ENCODE measurements around the gene UBA6.

The UBA6 gene

DNA sequence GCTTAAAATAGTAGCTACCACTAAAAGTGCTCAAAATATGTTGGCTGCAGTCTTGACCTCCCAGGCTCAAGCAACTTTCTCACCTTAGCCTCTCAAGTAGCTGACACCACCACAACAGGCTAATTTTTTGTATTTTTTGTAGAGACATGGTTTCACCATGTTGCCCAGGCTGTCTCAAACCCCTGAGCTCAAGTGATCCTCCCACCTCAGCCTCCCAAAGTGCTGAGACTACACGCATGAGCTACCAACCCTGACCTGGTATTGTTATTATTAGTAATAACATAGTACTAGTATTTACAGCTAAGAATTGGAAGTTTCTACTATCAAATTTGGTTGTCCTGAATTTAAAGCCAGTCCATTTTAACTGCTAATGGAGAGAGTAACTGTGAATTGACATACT is 124.4 kb downstream of the UBA6 start:
- no peak for DNase-seq (ENCODE audit: low read depth in 2 of 2)

DNA sequence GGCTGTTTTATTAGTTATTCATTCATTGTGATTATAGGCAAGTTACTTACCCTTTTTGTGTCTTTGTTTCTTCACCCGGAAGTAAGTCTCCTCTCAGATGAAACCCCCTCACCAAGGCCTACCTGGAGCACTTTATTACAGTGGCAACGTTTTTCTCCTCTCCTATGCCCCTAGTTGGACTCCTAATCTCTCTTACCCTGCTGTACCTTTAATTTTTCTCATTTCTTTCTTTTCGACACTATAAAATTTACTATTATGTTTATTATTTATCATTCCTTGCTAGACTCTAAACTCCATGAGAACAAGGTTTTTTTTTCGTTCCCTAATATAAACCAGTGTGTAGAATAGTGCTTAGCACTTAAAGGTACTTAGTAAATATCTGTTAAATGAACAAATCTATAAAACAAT is 124.9 kb downstream of the UBA6 start:
- DNase-seq (ENCODE audit: low read depth in 2 of 2): no peak

DNA sequence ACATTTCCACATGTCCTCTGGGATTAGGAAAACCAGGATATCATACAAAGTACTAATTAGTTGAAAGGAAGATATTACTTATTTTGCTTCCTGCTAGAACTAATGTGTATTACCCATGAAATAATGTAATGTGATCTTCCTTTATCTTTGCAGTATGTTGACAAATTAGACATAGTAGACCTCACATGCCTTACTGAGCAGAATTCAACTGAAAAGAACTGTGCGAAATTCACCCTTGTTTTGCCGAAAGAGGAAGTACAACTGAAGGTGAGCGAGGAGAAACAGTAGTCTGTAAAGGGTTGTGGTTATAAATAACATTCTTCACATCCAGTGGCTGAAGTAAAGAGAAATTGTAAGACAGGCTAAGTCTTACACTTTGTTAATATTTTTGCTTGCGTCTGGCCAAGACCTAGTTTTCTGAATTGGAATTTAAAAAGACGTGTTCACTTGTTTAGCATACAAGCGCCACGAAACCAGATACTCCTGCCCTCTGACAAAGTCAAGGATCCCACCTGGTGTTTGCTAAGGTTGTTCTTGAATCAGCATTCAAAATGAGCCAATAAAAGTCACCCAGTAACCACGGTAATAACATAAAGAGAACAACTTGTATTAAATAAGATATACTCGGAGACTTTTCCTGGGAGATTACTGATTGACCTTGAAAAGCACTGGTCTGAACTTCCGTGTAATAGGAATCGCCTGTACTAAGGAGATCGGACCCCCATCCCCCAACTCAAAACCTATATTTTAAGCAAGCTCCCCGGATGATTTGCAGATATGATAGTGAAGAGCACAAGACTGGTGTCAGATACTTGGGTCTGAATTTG is 125.5 kb downstream of the UBA6 start:
- no peak for DNase-seq (ENCODE audit: low read depth in 2 of 2)

DNA sequence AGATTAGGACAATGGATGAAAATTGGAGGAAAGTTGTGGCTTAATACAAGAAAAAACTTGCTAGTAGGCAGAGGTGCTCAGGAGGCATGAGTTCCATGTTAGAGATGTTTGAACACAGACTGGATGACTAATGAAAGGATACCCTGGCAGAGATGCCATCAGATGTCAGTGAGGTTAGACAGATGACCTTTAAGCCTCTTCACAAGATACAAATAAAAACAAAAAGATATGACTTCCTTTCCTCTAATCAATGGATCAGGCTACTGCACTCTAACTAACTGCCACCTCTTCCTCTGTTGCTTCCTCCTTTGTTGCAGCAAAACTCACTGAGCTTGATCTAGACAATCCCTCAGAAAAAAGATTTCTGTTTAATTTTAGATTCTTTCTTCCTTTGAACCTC is 127.8 kb downstream of the UBA6 start:
- DNase-seq (ENCODE audit: low read depth in 2 of 2): no peak

DNA sequence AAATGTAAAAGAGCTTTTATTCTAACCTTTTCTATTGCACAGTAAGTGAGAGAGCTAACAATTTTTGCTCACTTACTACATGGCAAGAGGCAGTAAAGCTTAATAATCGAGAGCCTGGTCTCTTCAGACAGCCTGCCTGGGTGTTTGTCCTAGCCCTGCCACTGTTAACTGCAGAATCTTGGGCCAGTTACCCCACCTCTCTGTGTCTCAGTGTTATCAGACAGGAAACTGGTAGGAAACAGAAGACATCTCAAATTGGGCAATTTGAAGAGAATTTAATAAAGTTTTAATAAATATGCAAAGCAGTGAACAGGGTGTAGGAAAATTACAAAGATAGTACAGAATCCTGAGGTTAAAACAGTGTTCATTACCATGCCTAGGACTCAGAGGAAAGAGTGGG is 129.0 kb downstream of the UBA6 start:
- no peak for DNase-seq (ENCODE audit: low read depth in 2 of 2)

DNA sequence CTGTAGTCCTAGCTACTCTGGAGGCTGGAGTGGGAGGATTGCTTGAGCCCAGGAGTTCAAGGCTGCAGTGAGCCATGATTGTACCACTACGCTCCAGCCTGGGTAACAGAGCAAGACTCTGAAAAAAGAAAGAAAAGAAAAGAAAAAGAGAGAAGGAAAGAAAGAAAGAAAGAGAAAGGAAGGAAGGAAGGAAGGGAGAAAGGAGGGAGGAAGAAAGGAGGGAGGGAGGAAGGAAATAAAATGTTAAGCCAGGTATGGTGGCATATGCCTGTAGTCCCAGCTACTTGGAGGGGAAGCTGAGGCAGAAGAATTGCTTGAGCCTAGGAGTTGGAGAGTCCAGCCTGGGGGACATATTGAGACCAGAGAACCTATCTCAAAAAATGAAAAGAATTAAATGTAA is 130.4 kb downstream of the UBA6 start:
- no peak for DNase-seq (ENCODE audit: low read depth in 2 of 2)

DNA sequence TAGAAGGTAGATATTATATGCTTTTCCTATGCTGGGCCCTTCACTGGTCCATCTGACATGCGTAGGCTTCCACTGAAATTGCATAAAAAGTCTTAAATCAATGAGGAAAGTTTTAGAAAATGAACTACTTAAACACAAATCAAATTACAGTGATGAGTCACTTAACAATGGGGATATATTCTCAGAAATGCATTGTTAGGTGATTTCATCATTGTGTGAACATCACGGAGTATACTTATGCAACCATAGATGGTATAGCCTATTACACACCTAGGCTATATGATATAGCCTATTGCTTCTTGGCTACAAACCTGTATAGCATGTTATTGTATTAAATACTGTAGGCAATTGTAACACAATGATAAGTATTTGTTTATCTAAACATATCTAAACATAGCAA is 132.1 kb downstream of the UBA6 start:
- no peak for DNase-seq (ENCODE audit: low read depth in 2 of 2)

DNA sequence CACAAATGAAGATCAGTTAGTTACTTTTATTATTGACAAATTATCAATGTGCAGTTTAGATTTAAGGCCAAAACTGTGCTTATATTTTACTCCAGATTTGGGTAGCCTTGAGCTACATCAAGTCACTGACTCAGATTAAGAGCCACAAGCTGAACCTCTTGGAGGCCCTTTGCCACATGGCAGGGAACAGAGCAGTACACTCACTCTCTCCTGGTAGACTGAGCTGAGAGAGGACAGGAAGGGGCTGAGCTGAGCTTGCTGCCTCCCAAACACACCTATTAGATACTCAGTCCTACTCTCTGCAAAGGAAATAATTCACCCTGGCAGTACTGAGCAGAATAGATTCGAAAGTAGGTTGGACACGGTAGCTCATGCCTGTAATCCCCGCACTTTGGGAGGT is 134.6 kb downstream of the UBA6 start:
- DNase-seq (ENCODE audit: low read depth in 2 of 2): no peak

DNA sequence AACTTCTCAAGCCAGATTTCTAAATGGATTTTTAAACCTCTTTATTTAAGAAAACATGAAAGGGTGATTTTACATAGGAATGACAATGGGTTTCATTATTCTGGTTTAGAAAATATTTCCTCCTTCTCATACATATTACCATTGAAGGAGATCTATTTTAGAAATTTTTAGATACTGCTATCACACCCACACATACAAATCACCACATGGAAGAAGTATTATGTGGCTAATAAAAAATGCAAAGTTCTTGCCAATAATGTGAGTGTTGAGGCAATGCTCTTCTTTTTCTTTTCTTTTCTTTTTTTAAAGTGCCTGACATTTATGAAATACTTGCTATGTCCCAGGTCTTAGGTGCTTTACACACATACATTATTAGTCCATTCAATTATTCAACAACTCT is 135.7 kb downstream of the UBA6 start:
- DNase-seq (ENCODE audit: low read depth in 2 of 2): no peak
